Suprapubic skin (tissue), 4 donors: Measurements from ENCODE around the gene MED15.

Experiments used
- EP300 ChIP-seq: sonication (generic); formaldehyde crosslinking; IDR thresholded peaks from one replicate; pipeline ENCODE4 v1.6.1; 2017; ENCODE audit warnings: antibody characterized with exemption
- POLR2A ChIP-seq, 2 donors: fragments of 450-650 bp; IDR thresholded peaks; one replicate each; pipeline ENCODE4 v1.6.1; 2017; ENCODE audit warnings: antibody characterized with exemption in 2 of 2, mild to moderate bottlenecking in 2 of 2, moderate library complexity in 2 of 2
- POLR2AphosphoS5 ChIP-seq, 3 donors: sonication (generic); formaldehyde crosslinking; IDR thresholded peaks; one replicate each; pipeline ENCODE4 v1.6.1; 2017; ENCODE audit warnings: antibody characterized with exemption in 3 of 3
- TF ChIP-seq, protein P1 (sequence below), 2 donors: fragments of 200-600 bp in 1 of 2; fragments of 450-650 bp in 1 of 2; sonication (generic) in 1 of 2; IDR thresholded peaks; one replicate each; pipeline ENCODE4 v1.5.1; 2016 to 2019; ENCODE audit warnings: antibody characterized with exemption in 2 of 2, mild to moderate bottlenecking in 1 of 2, moderate library complexity in 1 of 2

DNA sequence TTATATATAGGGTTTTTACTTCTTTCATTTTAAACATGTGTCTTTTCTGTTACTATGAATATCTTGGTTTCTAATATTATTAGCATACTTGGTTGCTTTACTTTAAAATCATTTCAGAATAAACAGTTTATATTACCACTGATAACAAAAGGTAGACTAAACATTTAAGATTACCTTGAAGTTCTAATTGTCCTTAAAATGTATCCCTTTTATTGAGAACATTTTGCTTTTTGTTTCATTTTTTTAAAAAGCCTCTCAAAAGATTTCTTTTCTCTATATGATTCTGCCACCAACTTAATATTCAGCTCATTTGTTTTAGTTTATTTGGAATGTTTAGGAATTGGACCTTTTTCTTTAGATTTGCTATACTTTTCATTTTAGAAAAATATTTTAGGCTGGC lies 39.6 kb downstream of the MED15 start:
- TF ChIP-seq POLR2A (IDR thresholded peaks at IDR 0.05) = no peak
- TF ChIP-seq, protein P1, sequence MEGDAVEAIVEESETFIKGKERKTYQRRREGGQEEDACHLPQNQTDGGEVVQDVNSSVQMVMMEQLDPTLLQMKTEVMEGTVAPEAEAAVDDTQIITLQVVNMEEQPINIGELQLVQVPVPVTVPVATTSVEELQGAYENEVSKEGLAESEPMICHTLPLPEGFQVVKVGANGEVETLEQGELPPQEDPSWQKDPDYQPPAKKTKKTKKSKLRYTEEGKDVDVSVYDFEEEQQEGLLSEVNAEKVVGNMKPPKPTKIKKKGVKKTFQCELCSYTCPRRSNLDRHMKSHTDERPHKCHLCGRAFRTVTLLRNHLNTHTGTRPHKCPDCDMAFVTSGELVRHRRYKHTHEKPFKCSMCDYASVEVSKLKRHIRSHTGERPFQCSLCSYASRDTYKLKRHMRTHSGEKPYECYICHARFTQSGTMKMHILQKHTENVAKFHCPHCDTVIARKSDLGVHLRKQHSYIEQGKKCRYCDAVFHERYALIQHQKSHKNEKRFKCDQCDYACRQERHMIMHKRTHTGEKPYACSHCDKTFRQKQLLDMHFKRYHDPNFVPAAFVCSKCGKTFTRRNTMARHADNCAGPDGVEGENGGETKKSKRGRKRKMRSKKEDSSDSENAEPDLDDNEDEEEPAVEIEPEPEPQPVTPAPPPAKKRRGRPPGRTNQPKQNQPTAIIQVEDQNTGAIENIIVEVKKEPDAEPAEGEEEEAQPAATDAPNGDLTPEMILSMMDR (IDR thresholded peaks at IDR 0.05) = no peak
- no peak for TF ChIP-seq POLR2AphosphoS5 (IDR thresholded peaks at IDR 0.05)
- no peak for TF ChIP-seq EP300
